Upper lobe of right lung (tissue), 1 donor: ENCODE data around the gene SIRPA. TPM values are rescaled to one million over a fixed set of nuclear protein-coding genes. Genes with fewer than 3 reads are reported as not detected.
A peak's percentile ranks its signal among the peaks of the same experiment; 100 is the strongest.

ENCODE experiments used
- ATAC-seq: fragments of 200-7000 bp; cut with Tn5 transposase; one replicate; pipeline ENCODE4 v1.9.1; 2020; ENCODE audit warnings: mild to moderate bottlenecking, moderate library complexity
- DNase-seq: peaks from one replicate; pipeline ENCODE4 v3.0.0-alpha.2; 2020
- H3K27ac ChIP-seq: fragments of 200-600 bp; one replicate; pipeline ENCODE4 v1.8.0; 2022
- H3K27me3 ChIP-seq: fragments of 200-600 bp; one replicate; pipeline ENCODE4 v1.8.0; 2022; ENCODE audit warnings: mild to moderate bottlenecking
- H3K36me3 ChIP-seq: fragments of 200-600 bp; one replicate; pipeline ENCODE4 v1.8.0; 2022
- H3K4me1 ChIP-seq: fragments of 200-600 bp; one replicate; pipeline ENCODE4 v1.8.0; 2022
- H3K4me3 ChIP-seq: fragments of 200-600 bp; one replicate; pipeline ENCODE4 v1.8.0; 2022; ENCODE audit warnings: mild to moderate bottlenecking
- H3K9me3 ChIP-seq: fragments of 200-600 bp; one replicate; pipeline ENCODE4 v1.8.0; 2022
- CTCF ChIP-seq: fragments of 200-600 bp; IDR thresholded peaks from one replicate; pipeline ENCODE4 v1.8.0; 2022; ENCODE audit warnings: antibody characterized with exemption
- intact Hi-C: fragments of 100-400 bp; cut with DNase I; formaldehyde crosslinking; loops from one replicate; pipeline ENCODE4 v1.11.0; 2022
- total RNA-seq: library from RNA; stranded (reverse); fragmentation: NEBNext Ultra II Directional; extraction: Animal tissue kit (Norgen Biotek cat#: 25700); gene quantifications from one replicate; pipeline ENCODE4 v1.2.1, GENCODE V29; 2021
- donor health status: DM: no; HTN: yes; CAD: no; lungs with severe emphysema.

SIRPA gene
- total RNA-seq, 1 donor from 2014 or later, result 93.8 TPM

GRCh38 chr20:1868856-1869255, 26.4 kb upstream of the SIRPA start:
- H3K27ac ChIP-seq, result no peak overlapping the region
- H3K4me3 ChIP-seq, result no peak overlapping the region
- ATAC-seq, result no peak
- H3K36me3 ChIP-seq, result no peaks in the 10 kb centered on the region
- TF ChIP-seq CTCF, result no peak
- peaks cover 11% of the 10 kb centered on the region for H3K27me3 ChIP-seq
- H3K9me3 ChIP-seq, result no peaks in the 10 kb centered on the region
- intact Hi-C loops, result no loop called here
- no peaks in the 10 kb centered on the region for H3K4me1 ChIP-seq
- no peak for DNase-seq

GRCh38 chr20:1870323-1870722, 24.9 kb upstream of the SIRPA start:
- intact Hi-C loops, result no loop called here
- Histone ChIP-seq H3K4me1 (no peaks in the 10 kb centered on the region), H3K4me3 (no peak overlapping the region), H3K36me3 (no peaks in the 10 kb centered on the region), H3K27ac (no peak overlapping the region), H3K9me3 (no peaks in the 10 kb centered on the region), H3K27me3 (peaks cover 11% of the 10 kb centered on the region)
- no peak for TF ChIP-seq CTCF
- ATAC-seq, result no peak
- no peak for DNase-seq

- Histone ChIP-seq H3K36me3 (no peaks in the 10 kb centered on the region), H3K9me3 (no peaks in the 10 kb centered on the region), H3K27me3 (peaks cover 11% of the 10 kb centered on the region), H3K4me1 (no peaks in the 10 kb centered on the region), H3K4me3 (no peak overlapping the region), H3K27ac (no peak overlapping the region)
- ATAC-seq (peak; percentile 19), DNase-seq (no peak)
- intact Hi-C loops, result no loop called here
- no peak for TF ChIP-seq CTCF
These were observed 24.2 kb upstream of the SIRPA start for GRCh38 chr20:1870792-1871550.

- TF ChIP-seq CTCF, result no peak
- no peaks in the 10 kb centered on the region for H3K4me1 ChIP-seq
- ATAC-seq, result peak; percentile 18
- no peak for DNase-seq
- no peaks in the 10 kb centered on the region for H3K9me3 ChIP-seq
- intact Hi-C loops, result no loop called here
- no peaks in the 10 kb centered on the region for H3K36me3 ChIP-seq
- no peak overlapping the region for H3K27ac ChIP-seq
- no peak overlapping the region for H3K4me3 ChIP-seq
- peaks cover 11% of the 10 kb centered on the region for H3K27me3 ChIP-seq
These were observed 23.3 kb upstream of the SIRPA start for GRCh38 chr20:1871807-1872458.

- no peak for ATAC-seq
- no peak overlapping the region for H3K4me3 ChIP-seq
- no peak for DNase-seq
These were observed 22.6 kb upstream of the SIRPA start for GRCh38 chr20:1872459-1873097.

More at GRCh38 chr20:1872459-1873097, 22.6 kb upstream of the SIRPA start:
- Histone ChIP-seq H3K36me3 (no peaks in the 10 kb centered on the region), H3K27me3 (peaks cover 11% of the 10 kb centered on the region), H3K27ac (no peak overlapping the region), H3K4me1 (no peaks in the 10 kb centered on the region), H3K9me3 (no peaks in the 10 kb centered on the region)
- TF ChIP-seq CTCF, result no peak
- intact Hi-C loops, result no loop called here
